ENCODE measurements around the gene MAPKAP1.

Gene MAPKAP1

DNA sequence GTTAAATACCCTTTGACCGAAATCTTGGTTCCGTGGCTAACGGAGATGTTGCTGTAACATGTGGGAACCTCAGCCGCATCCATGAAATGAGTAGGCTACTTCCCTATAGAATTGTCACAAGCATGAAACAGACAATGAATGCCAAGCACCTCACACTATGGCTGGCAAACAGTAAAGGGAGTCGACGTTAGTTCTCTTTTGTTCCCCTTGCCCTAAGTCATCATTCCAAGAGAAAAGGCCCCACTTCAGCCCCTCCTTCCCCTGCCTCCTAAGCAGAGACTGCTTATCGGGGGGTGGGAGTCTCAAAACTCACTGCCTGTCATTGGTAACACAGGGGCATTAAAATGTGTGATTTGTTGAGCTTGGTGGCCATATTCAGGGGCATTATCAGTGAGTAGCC, 159.6 kb downstream of the MAPKAP1 start:
- TF ChIP-seq EZH2phosphoT487 (conservative IDR thresholded peaks at IDR 0.05; ENCODE audit: low read length) (no peak), CTCF (IDR thresholded peaks at IDR 0.05; ENCODE audit: insufficient read depth, low read length, poor library complexity, severe bottlenecking) (no peak)
- Histone ChIP-seq H3K9me3 (ENCODE audit: insufficient read depth, low read length) (no peaks in the 10 kb centered on the region), H3K27ac (ENCODE audit: low read depth, low read length) (no peak overlapping the region)

GRCh38 chr9:125545845-125546244, 161.2 kb downstream of the MAPKAP1 start:
- H3F3A ChIP-seq (ENCODE audit: insufficient read depth), result no peaks in the 10 kb centered on the region
- H3K4me3 ChIP-seq (ENCODE audit: insufficient read depth, low read length, poor library complexity, severe bottlenecking), result no peak overlapping the region
- no peaks in the 10 kb centered on the region for H3K79me2 ChIP-seq (ENCODE audit: insufficient read depth, low read length)
- TF ChIP-seq CTCF (IDR thresholded peaks at IDR 0.05; ENCODE audit: insufficient read depth, low read length, poor library complexity, severe bottlenecking) (no peak), EZH2phosphoT487 (conservative IDR thresholded peaks at IDR 0.05; ENCODE audit: low read length) (no peak)
- no peaks in the 10 kb centered on the region for H3K27me3 ChIP-seq (ENCODE audit: low read length)
- H2AFZ ChIP-seq (ENCODE audit: low read depth, low read length, severe bottlenecking), result no peak overlapping the region
- H3K27ac ChIP-seq (ENCODE audit: low read depth, low read length), result no peak overlapping the region
- no peaks in the 10 kb centered on the region for H3K9me2 ChIP-seq (replicated peaks; ENCODE audit: insufficient read depth, low read length)
- no peaks in the 10 kb centered on the region for H3K36me3 ChIP-seq (ENCODE audit: low read length)
- no peak overlapping the region for H3K9ac ChIP-seq (ENCODE audit: low read length)
- H3K4me2 ChIP-seq (ENCODE audit: low read depth, low read length, poor library complexity, severe bottlenecking), result no peak overlapping the region
- no peaks in the 10 kb centered on the region for H3K9me3 ChIP-seq (ENCODE audit: insufficient read depth, low read length)
- no peaks in the 10 kb centered on the region for H4K20me1 ChIP-seq (ENCODE audit: low read depth, low read length)

More for the DNA sequence above, 159.6 kb downstream of the MAPKAP1 start:
- Histone ChIP-seq H3K27me3 (ENCODE audit: low read length) (no peaks in the 10 kb centered on the region), H3K9me2 (replicated peaks; ENCODE audit: insufficient read depth, low read length) (no peaks in the 10 kb centered on the region), H3K36me3 (ENCODE audit: low read length) (no peaks in the 10 kb centered on the region), H4K20me1 (ENCODE audit: low read depth, low read length) (no peaks in the 10 kb centered on the region), H3K79me2 (ENCODE audit: insufficient read depth, low read length) (no peaks in the 10 kb centered on the region), H2AFZ (ENCODE audit: low read depth, low read length, severe bottlenecking) (no peak overlapping the region), H3K4me2 (ENCODE audit: low read depth, low read length, poor library complexity, severe bottlenecking) (no peak overlapping the region), H3K9ac (ENCODE audit: low read length) (no peak overlapping the region), H3K4me3 (ENCODE audit: insufficient read depth, low read length, poor library complexity, severe bottlenecking) (no peak overlapping the region), H3F3A (ENCODE audit: insufficient read depth) (no peaks in the 10 kb centered on the region)

GRCh38 chr9:125544988-125545651, 161.9 kb downstream of the MAPKAP1 start:
- H3K9me3 ChIP-seq (ENCODE audit: insufficient read depth, low read length), result no peaks in the 10 kb centered on the region
- H2AFZ ChIP-seq (ENCODE audit: low read depth, low read length, severe bottlenecking), result no peak overlapping the region
- H3F3A ChIP-seq (ENCODE audit: insufficient read depth), result no peaks in the 10 kb centered on the region
- no peaks in the 10 kb centered on the region for H4K20me1 ChIP-seq (ENCODE audit: low read depth, low read length)
- no peaks in the 10 kb centered on the region for H3K27me3 ChIP-seq (ENCODE audit: low read length)
- no peak for TF ChIP-seq EZH2phosphoT487 (conservative IDR thresholded peaks at IDR 0.05; ENCODE audit: low read length)
- no peaks in the 10 kb centered on the region for H3K9me2 ChIP-seq (replicated peaks; ENCODE audit: insufficient read depth, low read length)
- H3K27ac ChIP-seq (ENCODE audit: low read depth, low read length), result no peak overlapping the region
- H3K9ac ChIP-seq (ENCODE audit: low read length), result no peak overlapping the region
- no peak overlapping the region for H3K4me3 ChIP-seq (ENCODE audit: insufficient read depth, low read length, poor library complexity, severe bottlenecking)
- no peaks in the 10 kb centered on the region for H3K36me3 ChIP-seq (ENCODE audit: low read length)
- no peak overlapping the region for H3K4me2 ChIP-seq (ENCODE audit: low read depth, low read length, poor library complexity, severe bottlenecking)
- H3K79me2 ChIP-seq (ENCODE audit: insufficient read depth, low read length), result no peaks in the 10 kb centered on the region

- H3F3A ChIP-seq (ENCODE audit: insufficient read depth), result no peaks in the 10 kb centered on the region
- H3K4me3 ChIP-seq (ENCODE audit: insufficient read depth, low read length, poor library complexity, severe bottlenecking), result no peak overlapping the region
- TF ChIP-seq EZH2phosphoT487 (conservative IDR thresholded peaks at IDR 0.05; ENCODE audit: low read length) (no peak), CTCF (IDR thresholded peaks at IDR 0.05; ENCODE audit: insufficient read depth, low read length, poor library complexity, severe bottlenecking) (no peak)
- H3K79me2 ChIP-seq (ENCODE audit: insufficient read depth, low read length), result no peaks in the 10 kb centered on the region
- no peak overlapping the region for H3K9ac ChIP-seq (ENCODE audit: low read length)
- H3K27me3 ChIP-seq (ENCODE audit: low read length), result no peaks in the 10 kb centered on the region
- H3K27ac ChIP-seq (ENCODE audit: low read depth, low read length), result no peak overlapping the region
- H4K20me1 ChIP-seq (ENCODE audit: low read depth, low read length), result no peaks in the 10 kb centered on the region
- no peak overlapping the region for H2AFZ ChIP-seq (ENCODE audit: low read depth, low read length, severe bottlenecking)
- H3K9me2 ChIP-seq (replicated peaks; ENCODE audit: insufficient read depth, low read length), result no peaks in the 10 kb centered on the region
- H3K9me3 ChIP-seq (ENCODE audit: insufficient read depth, low read length), result no peaks in the 10 kb centered on the region
- no peaks in the 10 kb centered on the region for H3K36me3 ChIP-seq (ENCODE audit: low read length)
- H3K4me2 ChIP-seq (ENCODE audit: low read depth, low read length, poor library complexity, severe bottlenecking), result no peak overlapping the region
Measured at GRCh38 chr9:125544484-125544883, 162.5 kb downstream of the MAPKAP1 start.
